Measurements from ENCODE around the gene HRAS.

DNA sequence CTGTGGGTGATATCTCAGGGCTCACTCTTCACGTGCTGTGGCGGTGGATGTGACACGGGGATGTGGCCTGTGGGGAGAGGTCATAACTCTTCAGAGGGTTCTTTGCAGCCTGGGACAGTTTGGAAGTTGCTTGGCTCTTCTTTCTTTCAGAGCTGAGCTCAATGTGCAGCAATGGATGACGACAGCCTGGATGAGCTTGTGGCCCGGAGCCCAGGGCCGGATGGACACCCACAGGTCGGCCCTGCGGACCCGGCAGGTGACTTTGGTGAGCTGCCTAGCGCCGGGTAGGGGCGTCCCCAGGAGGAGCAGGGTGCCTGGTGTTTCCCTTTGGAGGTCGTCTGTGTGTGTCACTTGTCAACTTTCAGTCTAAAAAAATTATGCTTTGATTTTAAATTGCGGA, 46.0 kb upstream of the HRAS start:
- TF ChIP-seq, protein P1, sequence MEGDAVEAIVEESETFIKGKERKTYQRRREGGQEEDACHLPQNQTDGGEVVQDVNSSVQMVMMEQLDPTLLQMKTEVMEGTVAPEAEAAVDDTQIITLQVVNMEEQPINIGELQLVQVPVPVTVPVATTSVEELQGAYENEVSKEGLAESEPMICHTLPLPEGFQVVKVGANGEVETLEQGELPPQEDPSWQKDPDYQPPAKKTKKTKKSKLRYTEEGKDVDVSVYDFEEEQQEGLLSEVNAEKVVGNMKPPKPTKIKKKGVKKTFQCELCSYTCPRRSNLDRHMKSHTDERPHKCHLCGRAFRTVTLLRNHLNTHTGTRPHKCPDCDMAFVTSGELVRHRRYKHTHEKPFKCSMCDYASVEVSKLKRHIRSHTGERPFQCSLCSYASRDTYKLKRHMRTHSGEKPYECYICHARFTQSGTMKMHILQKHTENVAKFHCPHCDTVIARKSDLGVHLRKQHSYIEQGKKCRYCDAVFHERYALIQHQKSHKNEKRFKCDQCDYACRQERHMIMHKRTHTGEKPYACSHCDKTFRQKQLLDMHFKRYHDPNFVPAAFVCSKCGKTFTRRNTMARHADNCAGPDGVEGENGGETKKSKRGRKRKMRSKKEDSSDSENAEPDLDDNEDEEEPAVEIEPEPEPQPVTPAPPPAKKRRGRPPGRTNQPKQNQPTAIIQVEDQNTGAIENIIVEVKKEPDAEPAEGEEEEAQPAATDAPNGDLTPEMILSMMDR (IDR thresholded peaks at IDR 0.05) = no peak
- no peak for TF ChIP-seq EP300 (IDR thresholded peaks at IDR 0.05)

Data from gastroesophageal sphincter (tissue), 3 donors.